OCI-LY1 (cell line): ENCODE results near the gene MGA.

ENCODE experiments used
- H2AFZ ChIP-seq: fragments of 200-600 bp; sonication (generic), shearing (Covaris generic); 2 replicates; pipeline ENCODE4 v1.6.0; 2014; ENCODE audit warnings: antibody characterized with exemption, mild to moderate bottlenecking, low read length
- H3F3A ChIP-seq: fragments of 200-600 bp; sonication (generic), shearing (Covaris generic); 2 replicates; pipeline ENCODE4 v1.6.0; 2014; ENCODE audit warnings: mild to moderate bottlenecking, antibody characterized with exemption, low read length, moderate library complexity; ENCODE audit not compliant: insufficient read depth
- H3K27ac ChIP-seq: fragments of 200-600 bp; sonication (generic); 2 replicates; pipeline ENCODE4 v1.5.1; 2014; ENCODE audit warnings: low read length, mixed run types, mild to moderate bottlenecking, low read depth; ENCODE audit not compliant: poor library complexity, severe bottlenecking
- H3K27me3 ChIP-seq: fragments of 200-600 bp; sonication (generic); 2 replicates; pipeline ENCODE4 v1.6.0; 2014; ENCODE audit warnings: antibody characterized with exemption, mild to moderate bottlenecking, low read length, moderate library complexity; ENCODE audit not compliant: insufficient read depth
- H3K36me3 ChIP-seq: fragments of 200-600 bp; sonication (generic); 2 replicates; pipeline ENCODE4 v1.6.1; 2014; ENCODE audit warnings: mild to moderate bottlenecking, antibody characterized with exemption, low read length, moderate library complexity, mixed read lengths; ENCODE audit not compliant: insufficient read depth
- H3K4me1 ChIP-seq: fragments of 200-600 bp; sonication (generic); 2 replicates; pipeline ENCODE4 v1.5.1; 2014; ENCODE audit warnings: mild to moderate bottlenecking, low read length, moderate library complexity; ENCODE audit not compliant: insufficient read depth, severe bottlenecking
- H3K4me2 ChIP-seq: fragments of 200-600 bp; sonication (generic), shearing (Covaris generic); 2 replicates; pipeline ENCODE4 v1.6.1; 2014; ENCODE audit warnings: low read length
- H3K4me3 ChIP-seq: fragments of 200-600 bp; sonication (generic); 2 replicates; pipeline ENCODE4 v1.5.1; 2014; ENCODE audit warnings: low read length, low read depth, mild to moderate bottlenecking, mixed read lengths; ENCODE audit not compliant: poor library complexity, severe bottlenecking
- H3K79me2 ChIP-seq: fragments of 200-600 bp; shearing (Covaris generic); 2 replicates; pipeline ENCODE4 v1.6.1; 2016; ENCODE audit warnings: mixed run types, low read length, mixed read lengths; ENCODE audit not compliant: insufficient read depth
- H3K9ac ChIP-seq: fragments of 200-600 bp; sonication (generic), shearing (Covaris generic); 2 replicates; pipeline ENCODE4 v1.6.1; 2014; ENCODE audit warnings: mild to moderate bottlenecking, low read length, mixed read lengths
- H3K9me2 ChIP-seq: fragments of 200-600 bp; sonication (generic), shearing (Covaris generic); 2 replicates; pipeline ENCODE4 v1.6.1; 2014; ENCODE audit warnings: low read depth, mild to moderate bottlenecking, low read length, mixed read lengths
- H3K9me3 ChIP-seq: fragments of 200-600 bp; shearing (Covaris generic); 2 replicates; pipeline ENCODE4 v1.6.1; 2014; ENCODE audit warnings: low read length, mixed read lengths
- H4K20me1 ChIP-seq: fragments of 200-600 bp; sonication (generic), shearing (Covaris generic); 2 replicates; pipeline ENCODE4 v1.6.0; 2016; ENCODE audit warnings: mild to moderate bottlenecking, low read length; ENCODE audit not compliant: insufficient read depth
- CTCF ChIP-seq: fragments of 200-600 bp; sonication (generic), shearing (Covaris generic); IDR thresholded peaks from 2 replicates; pipeline ENCODE4 v1.5.1; 2017; ENCODE audit warnings: mild to moderate bottlenecking, antibody characterized with exemption, low read length, moderate library complexity, mixed read lengths
- EZH2 ChIP-seq: fragments of 200-600 bp; sonication (generic), shearing (Covaris generic); IDR thresholded peaks from 2 replicates; pipeline ENCODE4 v1.8.0; 2017; ENCODE audit warnings: borderline replicate concordance, mixed run types, mild to moderate bottlenecking, antibody characterized with exemption, low read length, moderate library complexity, mixed read lengths

The MGA gene

GRCh38 chr15:41622901-41623300, 37.3 kb upstream of the MGA start:
- Histone ChIP-seq H3K79me2 (no peaks in the 10 kb centered on the region), H3K36me3 (no peaks in the 10 kb centered on the region), H3F3A (no peaks in the 10 kb centered on the region), H3K9me3 (no peaks in the 10 kb centered on the region), H3K4me1 (no peaks in the 10 kb centered on the region), H3K9ac (no peak overlapping the region), H3K27ac (no peak overlapping the region), H3K27me3 (no peaks in the 10 kb centered on the region), H3K4me3 (no peak overlapping the region), H3K9me2 (no peaks in the 10 kb centered on the region), H2AFZ (no peak overlapping the region), H4K20me1 (no peaks in the 10 kb centered on the region), H3K4me2 (no peak overlapping the region)
- no peak for TF ChIP-seq CTCF
- no peak for TF ChIP-seq EZH2

- no peaks in the 10 kb centered on the region for H3K36me3 ChIP-seq
- no peaks in the 10 kb centered on the region for H3K9me2 ChIP-seq
- no peaks in the 10 kb centered on the region for H3K79me2 ChIP-seq
- TF ChIP-seq EZH2 (no peak), CTCF (no peak)
- H2AFZ ChIP-seq: no peak overlapping the region
- no peaks in the 10 kb centered on the region for H3K4me1 ChIP-seq
- H3K27me3 ChIP-seq: no peaks in the 10 kb centered on the region
- no peaks in the 10 kb centered on the region for H3K9me3 ChIP-seq
- no peaks in the 10 kb centered on the region for H3F3A ChIP-seq
- no peak overlapping the region for H3K27ac ChIP-seq
- no peak overlapping the region for H3K9ac ChIP-seq
- no peak overlapping the region for H3K4me3 ChIP-seq
- no peak overlapping the region for H3K4me2 ChIP-seq
- H4K20me1 ChIP-seq: no peaks in the 10 kb centered on the region
Observed at GRCh38 chr15:41627203-41627602, 33.0 kb upstream of the MGA start.

- TF ChIP-seq EZH2: no peak
- no peak for TF ChIP-seq CTCF
- H3K36me3 ChIP-seq: no peaks in the 10 kb centered on the region
- no peak overlapping the region for H3K4me2 ChIP-seq
- H3K9ac ChIP-seq: no peak overlapping the region
- no peaks in the 10 kb centered on the region for H3K9me2 ChIP-seq
- H3F3A ChIP-seq: no peaks in the 10 kb centered on the region
- H3K4me1 ChIP-seq: peaks cover 9% of the 10 kb centered on the region
- H4K20me1 ChIP-seq: no peaks in the 10 kb centered on the region
- no peaks in the 10 kb centered on the region for H3K79me2 ChIP-seq
- no peaks in the 10 kb centered on the region for H3K9me3 ChIP-seq
- H2AFZ ChIP-seq: no peak overlapping the region
- H3K27ac ChIP-seq: no peak overlapping the region
- H3K27me3 ChIP-seq: no peaks in the 10 kb centered on the region
- H3K4me3 ChIP-seq: no peak overlapping the region
Observed at GRCh38 chr15:41629463-41629862, 30.7 kb upstream of the MGA start.
